Muscle layer of duodenum (tissue), 2 donors: ENCODE measurements around the gene AKAP4.

ENCODE experiments used
- H3K27ac ChIP-seq: one replicate; pipeline ENCODE4 v1.7.0; 2013; ENCODE audit warnings: mild to moderate bottlenecking, low read length
- H3K27me3 ChIP-seq: one replicate; pipeline ENCODE4 v1.7.0; 2013; ENCODE audit warnings: low read depth, mild to moderate bottlenecking, control low read depth, low read length
- H3K36me3 ChIP-seq, 2 donors: one replicate each; pipeline ENCODE4 v1.7.0; 2013; ENCODE audit warnings: low read length in 2 of 2, control low read depth in 1 of 2, mild to moderate bottlenecking in 1 of 2; ENCODE audit not compliant: insufficient read depth in 2 of 2, control insufficient read depth in 1 of 2
- H3K4me1 ChIP-seq, 2 donors: one replicate each; pipeline ENCODE4 v1.7.0; 2013; ENCODE audit warnings: low read length in 2 of 2, mild to moderate bottlenecking in 2 of 2, control low read depth in 1 of 2, moderate library complexity in 1 of 2; ENCODE audit not compliant: insufficient read depth in 2 of 2, control insufficient read depth in 1 of 2
- H3K4me3 ChIP-seq, 2 donors: one replicate each; pipeline ENCODE4 v1.7.0; 2013; ENCODE audit warnings: low read length in 2 of 2, low read depth in 1 of 2, mild to moderate bottlenecking in 1 of 2
- H3K9me3 ChIP-seq, 2 donors: one replicate each; pipeline ENCODE4 v1.7.0; 2013; ENCODE audit warnings: low read length in 2 of 2, control low read depth in 1 of 2, mild to moderate bottlenecking in 1 of 2; ENCODE audit not compliant: control insufficient read depth in 1 of 2
- donor health status: healthy.

The AKAP4 gene, protein sequence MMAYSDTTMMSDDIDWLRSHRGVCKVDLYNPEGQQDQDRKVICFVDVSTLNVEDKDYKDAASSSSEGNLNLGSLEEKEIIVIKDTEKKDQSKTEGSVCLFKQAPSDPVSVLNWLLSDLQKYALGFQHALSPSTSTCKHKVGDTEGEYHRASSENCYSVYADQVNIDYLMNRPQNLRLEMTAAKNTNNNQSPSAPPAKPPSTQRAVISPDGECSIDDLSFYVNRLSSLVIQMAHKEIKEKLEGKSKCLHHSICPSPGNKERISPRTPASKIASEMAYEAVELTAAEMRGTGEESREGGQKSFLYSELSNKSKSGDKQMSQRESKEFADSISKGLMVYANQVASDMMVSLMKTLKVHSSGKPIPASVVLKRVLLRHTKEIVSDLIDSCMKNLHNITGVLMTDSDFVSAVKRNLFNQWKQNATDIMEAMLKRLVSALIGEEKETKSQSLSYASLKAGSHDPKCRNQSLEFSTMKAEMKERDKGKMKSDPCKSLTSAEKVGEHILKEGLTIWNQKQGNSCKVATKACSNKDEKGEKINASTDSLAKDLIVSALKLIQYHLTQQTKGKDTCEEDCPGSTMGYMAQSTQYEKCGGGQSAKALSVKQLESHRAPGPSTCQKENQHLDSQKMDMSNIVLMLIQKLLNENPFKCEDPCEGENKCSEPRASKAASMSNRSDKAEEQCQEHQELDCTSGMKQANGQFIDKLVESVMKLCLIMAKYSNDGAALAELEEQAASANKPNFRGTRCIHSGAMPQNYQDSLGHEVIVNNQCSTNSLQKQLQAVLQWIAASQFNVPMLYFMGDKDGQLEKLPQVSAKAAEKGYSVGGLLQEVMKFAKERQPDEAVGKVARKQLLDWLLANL

DNA sequence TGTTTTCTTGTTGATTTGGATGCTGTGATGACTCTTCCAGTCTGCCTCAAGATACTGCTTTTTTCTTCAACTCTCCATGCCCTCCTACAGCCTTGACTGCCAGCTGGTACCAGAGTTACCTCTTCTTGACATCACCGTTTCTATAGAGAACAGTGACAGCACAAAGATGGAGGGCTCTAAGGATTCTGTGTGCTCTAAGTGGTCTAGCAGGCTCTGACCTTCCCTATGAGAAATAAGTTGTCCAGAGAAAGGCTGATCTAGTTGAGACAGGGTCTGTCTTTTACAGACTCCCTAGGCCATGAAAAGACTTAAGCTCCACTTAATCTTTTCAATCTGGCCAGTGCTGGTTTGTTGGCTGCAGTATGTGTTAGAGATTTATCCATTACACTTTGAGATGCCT, at the start of gene AKAP4:
Gene AKAP4, minus strand, starts transcription at position 101 of the 400 bp plus-strand sequence. CDS start 118 bp downstream, outside the sequence.
- Histone ChIP-seq H3K4me1 (no peaks in the 10 kb centered on the region), H3K9me3 (no peaks in the 10 kb centered on the region), H3K27ac (no peak within 1 kb of the TSS), H3K27me3 (no peaks in the 10 kb centered on the region), H3K4me3 (no peak within 1 kb of the TSS), H3K36me3 (no peaks in the 10 kb centered on the region)

DNA sequence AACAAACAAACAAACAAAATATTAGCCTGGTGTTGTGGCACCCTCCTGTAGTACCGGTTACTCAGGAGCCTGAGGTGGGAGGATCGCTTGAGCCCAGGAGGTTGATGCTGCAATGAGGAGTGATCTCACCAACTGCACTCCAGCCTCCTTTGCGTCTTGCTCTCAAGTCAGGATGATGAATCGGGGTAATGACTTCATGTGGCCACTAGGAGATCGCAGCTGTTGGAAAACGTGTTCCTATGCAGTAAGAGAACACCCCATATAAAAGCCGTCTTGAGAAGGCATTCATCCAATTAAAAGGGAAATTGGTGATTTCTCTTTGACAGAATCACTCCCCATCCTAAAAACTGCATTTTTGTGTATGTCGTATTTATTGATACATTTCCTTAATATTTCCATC, 10.7 kb upstream of the AKAP4 start:
- H3K27me3 ChIP-seq, result no peaks in the 10 kb centered on the region
- H3K4me3 ChIP-seq, result no peak overlapping the region
- H3K36me3 ChIP-seq, result no peaks in the 10 kb centered on the region
- no peaks in the 10 kb centered on the region for H3K4me1 ChIP-seq
- no peak overlapping the region for H3K27ac ChIP-seq
- H3K9me3 ChIP-seq, result no peaks in the 10 kb centered on the region

DNA sequence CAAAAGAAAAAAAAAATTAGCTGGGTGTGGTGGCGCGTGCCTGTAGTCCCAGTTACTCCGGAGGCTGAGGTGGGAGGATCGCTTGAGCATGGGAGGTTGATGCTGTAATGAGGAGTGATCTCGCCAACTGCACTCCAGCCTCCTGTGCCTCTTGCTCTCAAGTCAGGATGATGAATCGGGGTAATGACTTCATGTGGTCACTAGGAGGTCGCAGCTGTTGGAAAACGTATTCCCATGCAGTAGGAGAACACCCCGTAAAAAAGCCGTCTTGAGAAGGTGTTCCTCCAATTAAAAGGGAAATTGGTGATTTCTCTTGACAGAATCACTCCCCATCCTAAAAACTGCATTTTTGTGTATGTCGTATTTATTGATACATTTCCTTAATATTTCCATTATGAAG, 5.9 kb upstream of the AKAP4 start:
- no peak overlapping the region for H3K27ac ChIP-seq
- no peaks in the 10 kb centered on the region for H3K4me1 ChIP-seq
- no peaks in the 10 kb centered on the region for H3K27me3 ChIP-seq
- H3K4me3 ChIP-seq, result no peak overlapping the region
- H3K36me3 ChIP-seq, result no peaks in the 10 kb centered on the region
- H3K9me3 ChIP-seq, result no peaks in the 10 kb centered on the region

DNA sequence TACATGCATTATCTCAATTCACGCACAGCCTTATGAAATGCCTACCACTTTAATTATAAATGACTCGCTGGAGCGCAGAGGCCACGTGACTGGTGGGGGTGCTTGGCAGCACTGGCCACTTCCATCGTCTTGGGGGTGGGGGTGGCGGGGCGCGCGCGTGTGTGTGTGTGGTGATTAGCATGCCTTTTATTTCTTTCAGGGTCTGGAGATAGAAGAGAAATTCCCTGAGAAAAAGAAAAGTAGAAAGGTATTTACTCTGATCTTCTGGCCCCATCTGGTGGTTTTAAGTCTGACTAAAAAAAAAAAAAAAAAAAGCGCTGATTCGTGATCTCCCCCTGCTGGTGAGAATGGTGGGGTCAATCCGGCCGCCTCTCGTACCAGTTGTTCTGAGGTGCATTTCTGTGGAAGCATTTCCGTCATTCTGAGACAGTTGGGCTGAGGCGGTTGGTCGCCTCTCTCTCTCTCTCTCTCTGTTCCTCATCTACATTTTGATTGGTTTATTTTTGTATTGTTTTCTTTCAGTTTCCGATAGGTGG, 3.6 kb upstream of the AKAP4 start, which contains the start of gene CCNB3:
Gene CCNB3, plus strand, starts transcription at position 402 of the 536 bp plus-strand sequence. CDS start 80,399 bp downstream, outside the sequence.
- peak within 1 kb of the TSS; percentile 42 to 48 for H3K4me3 ChIP-seq
- H3K4me1 ChIP-seq, result no peaks in the 10 kb centered on the region
- H3K36me3 ChIP-seq, result no peaks in the 10 kb centered on the region
- H3K27ac ChIP-seq, result no peak within 1 kb of the TSS
- H3K27me3 ChIP-seq, result no peaks in the 10 kb centered on the region
- H3K9me3 ChIP-seq, result no peaks in the 10 kb centered on the region

DNA sequence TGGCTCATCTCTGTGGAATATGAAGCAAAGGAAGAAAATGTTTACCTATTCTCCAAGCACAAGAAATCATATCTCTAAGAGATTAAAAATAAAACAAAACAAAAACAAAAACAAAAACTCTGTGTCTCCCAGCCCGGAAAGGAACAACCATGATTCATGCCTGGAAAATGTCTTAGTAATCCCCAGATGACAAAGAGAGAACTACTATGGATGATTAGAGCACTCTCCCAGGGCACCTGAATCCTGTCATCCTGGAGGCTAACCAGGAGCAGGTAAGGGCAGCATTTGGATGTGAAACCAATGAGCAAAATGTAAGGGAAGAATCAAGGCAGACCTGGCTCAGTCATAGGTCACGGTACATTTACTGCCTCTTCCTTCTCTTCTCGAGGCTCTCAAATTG, 1.7 kb upstream of the AKAP4 start:
- Histone ChIP-seq H3K27ac (no peak overlapping the region), H3K27me3 (no peaks in the 10 kb centered on the region), H3K4me1 (no peaks in the 10 kb centered on the region), H3K4me3 (no peak overlapping the region), H3K36me3 (no peaks in the 10 kb centered on the region), H3K9me3 (no peaks in the 10 kb centered on the region)

DNA sequence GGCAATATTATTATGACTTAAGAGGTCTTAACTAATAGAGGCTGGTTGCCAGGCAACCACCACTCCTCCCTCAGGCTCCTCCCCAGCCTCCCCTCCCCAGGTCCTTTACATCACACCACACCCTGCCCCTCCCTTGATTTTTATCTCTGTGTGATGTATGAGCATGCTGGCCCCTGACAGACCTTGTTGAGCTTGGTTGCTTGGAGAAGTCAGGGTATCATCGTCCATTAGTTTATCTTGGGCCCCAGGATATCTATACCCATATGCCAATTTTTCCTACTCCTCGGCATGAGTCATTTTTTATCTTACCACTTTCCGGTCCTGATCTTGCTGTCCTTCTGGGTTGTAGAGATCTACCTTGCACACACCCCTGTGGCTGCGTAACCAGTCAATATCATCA, 2.5 kb downstream of the AKAP4 start:
- no peaks in the 10 kb centered on the region for H3K27me3 ChIP-seq
- H3K4me1 ChIP-seq, result no peaks in the 10 kb centered on the region
- H3K4me3 ChIP-seq, result no peak overlapping the region
- H3K27ac ChIP-seq, result no peak overlapping the region
- no peaks in the 10 kb centered on the region for H3K9me3 ChIP-seq
- H3K36me3 ChIP-seq, result no peaks in the 10 kb centered on the region

DNA sequence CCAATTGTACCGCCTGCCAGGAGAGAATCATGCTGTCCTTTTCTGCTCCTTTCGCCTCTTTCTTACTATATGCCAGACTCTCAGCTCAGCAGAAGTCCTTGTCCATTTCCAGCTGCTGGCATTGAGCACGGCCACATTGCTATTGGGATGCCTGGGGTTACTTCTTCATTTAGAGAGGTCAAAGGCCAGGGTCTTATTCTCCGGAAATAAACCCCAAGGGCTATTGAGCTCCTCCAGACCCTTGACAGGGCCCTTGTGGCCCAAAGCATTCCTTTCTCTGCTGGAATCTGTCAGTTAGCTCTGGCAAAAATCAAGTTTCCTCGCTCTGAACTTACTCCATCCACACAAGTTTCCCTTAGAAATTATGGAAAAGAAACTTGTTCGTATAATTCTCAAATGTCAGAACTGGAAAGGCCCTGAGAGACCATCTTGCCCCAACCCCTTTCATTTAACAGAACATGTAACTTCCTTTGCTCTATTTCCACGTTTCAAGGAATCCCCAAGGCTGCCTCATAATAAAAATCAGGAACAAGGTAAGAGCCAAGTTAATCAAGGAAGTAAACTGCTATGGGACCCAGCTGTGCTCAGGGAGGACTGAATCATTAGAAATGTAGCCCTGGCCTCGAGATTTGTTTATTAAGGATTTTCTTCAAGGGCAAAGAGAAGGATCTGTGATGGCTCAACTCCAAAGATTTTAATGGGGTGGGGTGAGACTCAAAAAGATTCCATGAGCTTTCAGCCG, 11.8 kb downstream of the AKAP4 start:
- Histone ChIP-seq H3K27ac (no peak overlapping the region), H3K36me3 (no peaks in the 10 kb centered on the region), H3K4me3 (no peak overlapping the region), H3K4me1 (peaks cover 0 to 14% of the 10 kb centered on the region in 2 donors), H3K27me3 (no peaks in the 10 kb centered on the region), H3K9me3 (no peaks in the 10 kb centered on the region)

DNA sequence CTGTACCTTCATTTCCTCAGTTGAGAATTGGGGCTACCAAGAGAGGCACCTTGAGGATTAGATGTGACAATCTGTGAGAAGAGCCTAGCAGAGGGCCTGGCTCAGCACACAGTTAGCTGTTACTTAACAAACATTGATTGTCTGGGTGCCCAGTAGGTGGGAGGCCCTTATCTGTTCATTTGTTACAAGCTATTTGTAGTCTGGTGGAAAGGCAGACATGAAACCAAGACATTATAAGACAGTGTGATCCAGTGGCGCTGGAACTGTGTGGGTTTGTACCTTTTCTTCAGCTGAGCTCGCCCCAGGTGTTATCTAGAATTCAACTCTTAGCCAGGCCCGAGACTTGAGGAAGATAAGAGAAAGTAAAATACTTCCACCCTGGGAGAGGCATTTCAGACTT, 16.9 kb downstream of the AKAP4 start:
- no peaks in the 10 kb centered on the region for H3K27me3 ChIP-seq

DNA sequence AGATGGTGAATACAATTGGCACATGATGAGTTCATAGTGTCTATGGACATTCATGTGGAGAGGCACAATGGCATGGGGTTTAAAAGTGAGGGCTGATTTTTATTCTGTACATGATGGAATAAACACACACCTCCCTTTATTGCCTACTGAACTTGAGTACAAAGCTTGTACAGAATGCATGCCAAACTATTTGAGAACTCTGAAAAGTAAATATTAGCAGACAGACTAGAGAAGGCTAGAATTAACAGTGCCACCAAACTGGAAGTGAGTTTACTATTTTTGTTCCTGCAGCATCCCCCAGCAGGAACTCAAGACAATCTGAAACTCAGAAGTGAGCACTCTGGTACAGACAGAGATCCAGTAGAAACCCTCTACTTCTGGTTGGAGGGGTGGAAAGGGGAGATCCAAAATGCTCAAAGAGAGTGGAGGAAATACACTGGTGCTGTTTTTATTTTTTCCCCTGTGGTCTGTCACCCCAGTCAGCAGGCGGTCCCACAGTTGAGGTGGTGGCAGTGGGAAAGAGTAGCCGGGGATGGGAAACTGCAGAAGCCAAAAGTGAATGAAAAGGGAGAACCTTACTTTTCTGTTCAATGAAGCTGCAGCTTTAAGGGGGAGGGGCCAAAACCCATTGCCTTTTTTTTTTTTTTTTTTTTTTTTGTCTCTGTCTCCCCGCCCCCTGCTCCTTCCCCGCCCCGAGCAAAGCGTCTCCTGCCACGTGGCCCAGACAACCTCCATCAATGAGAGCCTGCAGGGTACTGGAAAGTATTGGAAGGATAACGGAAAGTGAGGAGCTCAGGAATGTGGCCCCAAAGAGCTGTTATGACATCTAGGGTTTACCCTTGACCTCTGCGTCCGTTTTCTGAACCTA, 20.5 kb downstream of the AKAP4 start:
- Histone ChIP-seq H3K4me1 (no peaks in the 10 kb centered on the region), H3K27ac (no peak overlapping the region), H3K9me3 (no peaks in the 10 kb centered on the region), H3K4me3 (no peak overlapping the region), H3K27me3 (no peaks in the 10 kb centered on the region), H3K36me3 (no peaks in the 10 kb centered on the region)

More for the DNA sequence above, 16.9 kb downstream of the AKAP4 start:
- H3K4me3 ChIP-seq, result no peak overlapping the region
- H3K4me1 ChIP-seq, result peaks cover 0 to under 1% of the 10 kb centered on the region in 2 donors
- H3K9me3 ChIP-seq, result no peaks in the 10 kb centered on the region
- no peak overlapping the region for H3K27ac ChIP-seq
- H3K36me3 ChIP-seq, result no peaks in the 10 kb centered on the region

DNA sequence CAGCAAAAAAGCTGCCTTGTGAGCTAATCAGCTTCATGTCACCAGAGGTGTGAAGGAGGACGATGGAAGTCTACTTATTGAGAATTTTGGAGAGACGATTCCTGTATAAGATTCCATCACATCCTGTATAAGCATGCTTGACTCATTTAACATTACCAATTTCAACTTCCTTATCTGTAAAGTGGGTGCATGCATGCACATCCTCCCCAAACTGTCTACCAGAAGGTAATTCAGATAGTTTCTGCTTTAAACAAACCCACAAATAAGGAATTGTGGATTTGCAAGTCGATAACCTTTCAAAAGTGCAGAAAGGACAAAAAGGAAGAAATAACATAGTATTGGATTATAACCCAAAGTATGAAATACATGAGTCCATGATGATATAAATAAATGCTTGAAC, 31.1 kb downstream of the AKAP4 start:
- H3K4me3 ChIP-seq, result no peak overlapping the region
- no peaks in the 10 kb centered on the region for H3K9me3 ChIP-seq
- H3K36me3 ChIP-seq, result no peaks in the 10 kb centered on the region
- H3K27me3 ChIP-seq, result no peaks in the 10 kb centered on the region
- H3K4me1 ChIP-seq, result no peaks in the 10 kb centered on the region
- no peak overlapping the region for H3K27ac ChIP-seq
